SK-N-SH (cell line): ENCODE data around the gene NPRL2. TPM values are rescaled to one million over a fixed set of nuclear protein-coding genes. Genes with fewer than 3 reads are reported as not detected.
A peak's percentile ranks its signal among the peaks of the same experiment; 100 is the strongest.

Source experiments
- CTCF ChIA-PET: fragments of 300-600, 350-600 bp; formaldehyde crosslinking; extraction: SDS; loops from one replicate; lab custom pipeline; 2021; lab: Yijun Ruan, JAX
- POLR2A ChIA-PET: fragments of 350-600 bp; sonication (Branson Sonifier 250); formaldehyde crosslinking; extraction: SDS; loops from one replicate; lab custom pipeline; 2020; ENCODE audit warnings: antibody characterized with exemption, inconsistent platforms; lab: Yijun Ruan, JAX
- DNase-seq: peaks from one replicate; pipeline ENCODE4 v3.0.0; 2012
- H2AFZ ChIP-seq: fragments of 200-600 bp; sonication (generic); 2 replicates; pipeline ENCODE4 v1.8.1; 2016; ENCODE audit warnings: antibody characterized with exemption, mild to moderate bottlenecking, low read depth
- H3F3A ChIP-seq: fragments of 200-600 bp; sonication (generic); replicated peaks from 2 replicates; pipeline ENCODE3; 2016; ENCODE audit warnings: antibody characterized with exemption, mild to moderate bottlenecking; ENCODE audit not compliant: insufficient read depth
- H3K27ac ChIP-seq, 2 experiments: fragments of 200-500 bp in 1 of 2; fragments of 200-600 bp in 1 of 2; sonication (Bioruptor generic) in 1 of 2; sonication (generic), shearing (Covaris generic) in 1 of 2; 2 replicates each; pipeline versions ENCODE4 v1.5.1 to v1.6.1; 2014 to 2016; ENCODE audit warnings: low read depth in 2 of 2, inconsistent platforms in 1 of 2, low read length in 1 of 2, mild to moderate bottlenecking in 1 of 2, mixed read lengths in 1 of 2
- H3K27me3 ChIP-seq: fragments of 200-600 bp; sonication (generic), shearing (Covaris generic); 2 replicates; pipeline ENCODE4 v1.6.1; 2016; ENCODE audit warnings: mixed run types; ENCODE audit not compliant: insufficient read depth
- H3K36me3 ChIP-seq, 2 experiments: fragments of 200-500 bp in 1 of 2; fragments of 200-600 bp in 1 of 2; sonication (Bioruptor generic) in 1 of 2; sonication (generic) in 1 of 2; replicated peaks in 1 of 2; 2 replicates each; pipeline versions ENCODE3 to v1.5.1; 2014 to 2016; ENCODE audit warnings: low read length in 1 of 2, mild to moderate bottlenecking in 1 of 2; ENCODE audit not compliant: insufficient read depth in 2 of 2, control insufficient read depth in 1 of 2
- H3K4me1 ChIP-seq, 2 experiments: fragments of 200-500 bp in 1 of 2; fragments of 200-600 bp in 1 of 2; sonication (Bioruptor generic) in 1 of 2; sonication (generic), shearing (Covaris generic) in 1 of 2; 2 replicates each; pipeline versions ENCODE4 v1.5.1 to v1.6.1; 2014 to 2016; ENCODE audit warnings: low read depth in 1 of 2, low read length in 1 of 2, mixed run types in 1 of 2; ENCODE audit not compliant: insufficient read depth in 2 of 2, control insufficient read depth in 1 of 2
- H3K4me2 ChIP-seq: fragments of 200-600 bp; sonication (generic), shearing (Covaris generic); 2 replicates; pipeline ENCODE4 v1.6.1; 2017; ENCODE audit warnings: mixed run types
- H3K4me3 ChIP-seq, 2 experiments: fragments of 200-500 bp in 1 of 2; fragments of 200-600 bp in 1 of 2; sonication (Bioruptor generic) in 1 of 2; sonication (generic), shearing (Covaris generic) in 1 of 2; 2 replicates each; pipeline versions ENCODE4 v1.5.1 to v1.8.1; 2014 to 2016; ENCODE audit warnings: low read depth in 2 of 2, inconsistent platforms in 1 of 2, low read length in 1 of 2, mild to moderate bottlenecking in 1 of 2, mixed read lengths in 1 of 2, moderate library complexity in 1 of 2
- H3K79me2 ChIP-seq: fragments of 200-600 bp; sonication (generic); 2 replicates; pipeline ENCODE4 v1.8.1; 2017; ENCODE audit warnings: mild to moderate bottlenecking; ENCODE audit not compliant: insufficient read depth
- H3K9ac ChIP-seq: fragments of 200-600 bp; sonication (generic); 2 replicates; pipeline ENCODE4 v1.6.1; 2017; ENCODE audit warnings: mixed run types
- H3K9me2 ChIP-seq: fragments of 200-600 bp; sonication (generic); 2 replicates; pipeline ENCODE4 v1.6.1; 2017; ENCODE audit warnings: mixed run types
- H3K9me3 ChIP-seq: fragments of 200-600 bp; sonication (generic); 2 replicates; pipeline ENCODE4 v1.6.1; 2017; ENCODE audit warnings: mixed run types, mild to moderate bottlenecking, moderate library complexity
- H4K20me1 ChIP-seq: fragments of 200-600 bp; sonication (generic); 2 replicates; pipeline ENCODE4 v1.6.1; 2017; ENCODE audit warnings: mild to moderate bottlenecking, mixed run types; ENCODE audit not compliant: insufficient read depth
- FOSL2 ChIP-seq: IDR thresholded peaks from 2 replicates; pipeline ENCODE4 v1.4.0; 2012; ENCODE audit warnings: low read depth, mild to moderate bottlenecking, moderate library complexity, borderline replicate concordance
- FOXJ3 ChIP-seq: sonication (generic); formaldehyde crosslinking; IDR thresholded peaks from 2 replicates; pipeline ENCODE4 v1.5.1; 2020; ENCODE audit warnings: mild to moderate bottlenecking, missing genetic modification reagents
- GABPA ChIP-seq: IDR thresholded peaks from 2 replicates; pipeline ENCODE4 v1.4.0; 2012; ENCODE audit warnings: low read depth, mild to moderate bottlenecking
- GATA2 ChIP-seq: sonication (generic); formaldehyde crosslinking; IDR thresholded peaks from 2 replicates; pipeline ENCODE4 v1.5.0; 2020; ENCODE audit warnings: mild to moderate bottlenecking, missing genetic modification reagents
- IRF3 ChIP-seq: fragments of 150-350 bp; IDR thresholded peaks from 2 replicates; pipeline ENCODE4 v1.6.1; 2016; ENCODE audit warnings: mild to moderate bottlenecking, low read depth, low read length
- MXI1 ChIP-seq: IDR thresholded peaks from 2 replicates; pipeline ENCODE4 v1.6.1; 2012; ENCODE audit warnings: mild to moderate bottlenecking, low read depth, low read length, improper control_type of control experiment
- NFIC ChIP-seq: IDR thresholded peaks from 2 replicates; pipeline ENCODE4 v1.4.0; 2012; ENCODE audit warnings: borderline replicate concordance
- NRF1 ChIP-seq: IDR thresholded peaks from 2 replicates; pipeline ENCODE4 v1.6.1; 2012; ENCODE audit warnings: low read depth, mild to moderate bottlenecking, low read length
- RFX5 ChIP-seq: IDR thresholded peaks from 2 replicates; pipeline ENCODE4 v1.6.1; 2012; ENCODE audit warnings: mild to moderate bottlenecking, improper control_type of control experiment, low read length
- SMC3 ChIP-seq: IDR thresholded peaks from 2 replicates; pipeline ENCODE4 v1.6.1; 2012; ENCODE audit warnings: low read depth, low read length, improper control_type of control experiment
- TAF1 ChIP-seq: IDR thresholded peaks from 2 replicates; pipeline ENCODE4 v1.6.1; 2012; ENCODE audit warnings: low read depth, mild to moderate bottlenecking, low read length, moderate library complexity, borderline replicate concordance
- TCF12 ChIP-seq: IDR thresholded peaks from 2 replicates; pipeline ENCODE4 v1.4.0; 2012
- TEAD4 ChIP-seq: IDR thresholded peaks from 2 replicates; pipeline ENCODE4 v1.4.0; 2012; ENCODE audit warnings: mild to moderate bottlenecking, borderline replicate concordance; ENCODE audit not compliant: insufficient read depth
- ZBTB33 ChIP-seq: IDR thresholded peaks from 2 replicates; pipeline ENCODE4 v1.4.0; 2012; ENCODE audit warnings: low read depth, borderline replicate concordance
- WGBS: methylation state at CpG from one replicate; pipeline ENCODE4 v1.1.6; 2017; ENCODE audit warnings: low lambda C conversion rate; 5-methylcytosine and 5-hydroxymethylcytosine counted together
- polyA plus RNA-seq, 3 experiments: library from polyadenylated mRNA; depleted of rRNA; stranded (reverse); fragments of >200 nt; gene quantifications; 2 replicates each; pipeline ENCODE4 v1.2.3, GENCODE V29; 2012

The NPRL2 gene
- polyA plus RNA-seq, 1 of the 3 experiments (the other 2 are of a cell fraction) = 43.6 TPM

- Histone ChIP-seq H3K27ac (no peak overlapping the region; a peak in 1 of 4 replicates), H2AFZ (no peak overlapping the region), H3K27me3 (no peaks in the 10 kb centered on the region), H3K9me2 (no peaks in the 10 kb centered on the region), H3K4me2 (no peak overlapping the region), H3K36me3 (peaks cover 8 to 38% of the 10 kb centered on the region in 2 experiments), H3K4me1 (peaks cover 0 to 45% of the 10 kb centered on the region in 2 experiments; a peak in 2 of 4 replicates), H3K9ac (no peak overlapping the region), H3F3A (peaks cover 10% of the 10 kb centered on the region), H3K4me3 (no peak overlapping the region), H4K20me1 (no peaks in the 10 kb centered on the region), H3K79me2 (peaks cover 51% of the 10 kb centered on the region), H3K9me3 (no peaks in the 10 kb centered on the region)
- CTCF ChIA-PET = interaction anchor here (0.7 to 6.0 kb wide), 12 partner anchors 12 to 290 kb away, joined by 3 to 60 read pairs (median 4); partner anchors contain the start of genes HYAL1, HYAL3, IFRD2 and NAA80
- WGBS = 64% methylated on average over 3 of the region's 4 CpGs
- POLR2A ChIA-PET = interaction anchor here (1.6 kb wide), 1 partner anchor 14 kb away, joined by 4 read pairs; no protein-coding TSS in a partner anchor
- TF ChIP-seq TEAD4 = no peak
- TF ChIP-seq FOXJ3 (CRISPR knock-in tag) = no peak
- TF ChIP-seq NFIC = no peak
- no peak for TF ChIP-seq GABPA
- no peak for DNase-seq
Observed at GRCh38 chr3:50323092-50323600, 27.4 kb downstream of the NPRL2 start.

DNA sequence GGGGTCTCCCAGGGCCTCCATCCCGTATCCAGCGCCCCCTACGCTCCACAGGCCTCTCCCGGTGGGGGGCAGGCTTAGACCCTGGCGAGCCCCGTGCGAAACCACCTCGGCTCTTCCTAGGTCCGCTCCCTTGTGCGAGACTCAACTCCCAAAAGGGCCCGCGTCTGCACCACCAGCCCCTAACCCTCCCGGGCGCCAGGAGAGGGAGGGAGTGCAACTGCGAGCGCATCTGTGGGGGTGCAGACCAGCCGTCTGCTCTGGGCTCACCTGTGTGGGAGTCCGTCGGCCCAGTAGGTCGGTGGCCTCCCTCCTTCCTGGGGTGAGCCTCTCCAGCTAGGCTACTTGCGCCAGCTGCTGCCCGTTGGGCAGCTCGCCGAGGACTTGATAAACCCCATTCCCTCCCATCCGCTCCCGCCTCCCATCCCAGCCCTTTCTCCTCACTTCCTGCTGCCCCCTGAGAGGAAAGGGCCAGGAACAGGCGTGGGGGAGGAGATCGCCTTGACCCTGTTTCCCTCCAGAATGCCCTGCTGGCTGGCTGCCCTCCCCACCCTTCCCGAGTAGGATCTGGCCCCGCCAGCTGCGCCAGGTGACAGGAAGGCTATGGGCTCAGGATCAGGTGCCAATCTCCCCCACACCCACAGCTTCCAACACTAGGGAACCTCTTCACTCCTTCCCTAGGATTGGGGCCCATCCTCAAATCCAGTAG is 28.0 kb downstream of the NPRL2 start, which contains the start of gene HYAL2:
Gene HYAL2 (minus strand): TSS at position 360 of the 706 bp plus-strand sequence. CDS start 2,256 bp downstream, outside the sequence.
- WGBS = 95% methylated on average over 24 of the region's 31 CpGs
- H3K27me3 ChIP-seq = no peaks in the 10 kb centered on the region
- peaks cover 8 to 44% of the 10 kb centered on the region in 2 experiments for H3K36me3 ChIP-seq
- DNase-seq = no peak
- peak within 1 kb of the TSS; percentile 80 for H3K4me2 ChIP-seq
- TF ChIP-seq TCF12 (no peak), RFX5 (no peak), SMC3 (no peak), ZBTB33 (no peak), IRF3 (no peak), TAF1 (no peak), NFIC (no peak), GATA2 (no peak), NRF1 (no peak), TEAD4 (no peak), FOSL2 (no peak), MXI1 (no peak)
- peak within 1 kb of the TSS; percentile 93 for H3K9ac ChIP-seq
- ChIA-PET POLR2A (interaction anchor here (1.5 to 1.6 kb wide), 2 partner anchors 12 to 15 kb away, joined by 3 to 4 read pairs; no protein-coding TSS in a partner anchor), CTCF (interaction anchor here (0.7 to 6.0 kb wide), 11 partner anchors 13 to 130 kb away, joined by 3 to 60 read pairs (median 3); partner anchors contain the start of genes HYAL1, HYAL3, IFRD2 and NAA80)
- peaks cover 0 to 49% of the 10 kb centered on the region in 2 experiments; a peak in 2 of 4 replicates for H3K4me1 ChIP-seq
- peak within 1 kb of the TSS; percentile 94 for H2AFZ ChIP-seq
- peaks cover 52% of the 10 kb centered on the region for H3K79me2 ChIP-seq
- H3F3A ChIP-seq = peaks cover 10% of the 10 kb centered on the region
- peak within 1 kb of the TSS; percentile 92 to 94 for H3K27ac ChIP-seq
- H3K4me3 ChIP-seq = peak within 1 kb of the TSS; percentile 92 to 94
- no peaks in the 10 kb centered on the region for H4K20me1 ChIP-seq
- no peaks in the 10 kb centered on the region for H3K9me3 ChIP-seq
- no peaks in the 10 kb centered on the region for H3K9me2 ChIP-seq
